Measurements from ENCODE around the gene MISP. TPM values are rescaled to one million over a fixed set of nuclear protein-coding genes. Genes with fewer than 3 reads are reported as not detected.

The MISP gene
- total and polyA plus RNA-seq, 2 of the 4 experiments (the other 2 are of a cell fraction), result not detected

DNA sequence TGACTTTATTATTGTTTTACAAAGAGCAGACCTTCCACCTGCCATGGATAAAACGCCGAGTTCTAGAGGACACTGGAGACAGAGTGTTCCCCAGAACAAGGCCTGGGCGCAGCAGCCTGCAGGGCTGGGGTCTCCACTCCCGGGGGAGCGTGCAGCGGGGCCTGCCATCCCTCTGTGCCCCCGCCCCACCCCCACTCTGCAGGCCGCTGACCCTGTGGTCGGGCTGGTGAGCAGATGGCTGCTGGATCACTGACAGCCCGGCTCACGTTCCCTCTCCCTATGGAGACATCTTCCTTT lies 37.7 kb downstream of the MISP start:
- Histone ChIP-seq H3K14ac (replicated peaks; ENCODE audit: low read depth, low read length) (no peak overlapping the region), H4K8ac (ENCODE audit: low read depth in 2 of 2, low read length in 2 of 2) (no peak overlapping the region), H2BK20ac (ENCODE audit: low read depth, low read length) (no peak overlapping the region), H3K4ac (ENCODE audit: low read depth, low read length) (no peak overlapping the region), H2BK120ac (ENCODE audit: low read depth, low read length) (no peak overlapping the region), H4K20me1 (ENCODE audit: insufficient read depth, low read length) (no peaks in the 10 kb centered on the region), H3K23ac (ENCODE audit: low read depth, low read length) (no peak overlapping the region), H3K79me1 (ENCODE audit: low read depth in 1 of 2, low read length in 2 of 2) (peaks cover 2 to 9% of the 10 kb centered on the region in 2 experiments; a peak in 1 of 4 replicates), H3K4me1 (ENCODE audit: control insufficient read depth, insufficient read depth, low read length) (peaks cover 2% of the 10 kb centered on the region; the same call in 1 of the 2 replicates), H3K27ac (ENCODE audit: insufficient read depth, low read length) (no peak overlapping the region), H2BK15ac (ENCODE audit: low read depth, low read length) (no peak overlapping the region), H4K91ac (ENCODE audit: insufficient read depth, low read depth, low read length) (no peak overlapping the region), H3K4me2 (ENCODE audit: low read depth, low read length) (no peak overlapping the region), H3K4me3 (ENCODE audit: insufficient read depth, low read depth, low read length) (no peak overlapping the region), H3K9ac (ENCODE audit: low read depth, low read length) (no peak overlapping the region), H3K36me3 (ENCODE audit: control insufficient read depth, insufficient read depth, low read length) (no peaks in the 10 kb centered on the region), H2AFZ (replicated peaks; ENCODE audit: low read length, poor library complexity) (peak overlapping the region; percentile 56), H2BK5ac (ENCODE audit: low read depth, low read length, poor library complexity, severe bottlenecking) (no peak overlapping the region), H3K9me1 (ENCODE audit: insufficient read depth, low read length) (no peaks in the 10 kb centered on the region; the same call in 1 of the 2 replicates), H4K5ac (ENCODE audit: low read depth, low read length) (no peak overlapping the region), H3K27me3 (ENCODE audit: control insufficient read depth, insufficient read depth, low read length) (no peaks in the 10 kb centered on the region), H3K9me3 (ENCODE audit: control insufficient read depth, insufficient read depth, low read length) (no peaks in the 10 kb centered on the region), H3K56ac (ENCODE audit: extremely low read depth, insufficient read depth, low read length) (no peak overlapping the region), H3K18ac (ENCODE audit: low read depth, low read length) (no peak overlapping the region), H2AK5ac (ENCODE audit: low read depth, low read length) (no peak overlapping the region), H2AK9ac (replicated peaks; ENCODE audit: low read depth, low read length, poor library complexity) (peak overlapping the region; percentile 48)
- ChIA-PET POLR2A (ENCODE audit: unreplicated experiment) (no interaction called here), CTCF (no interaction called here)
- BruUV-seq (replicated peaks), result no TSS peak
- dilution Hi-C loops (cut with HindIII; ENCODE audit: low sequenced_read_pairs, unreplicated experiment), result no loop called here
- no peak for TF ChIP-seq RFX5 (IDR thresholded peaks at IDR 0.05; ENCODE audit: low read depth, low read length)
- TF ChIP-seq, protein P1, sequence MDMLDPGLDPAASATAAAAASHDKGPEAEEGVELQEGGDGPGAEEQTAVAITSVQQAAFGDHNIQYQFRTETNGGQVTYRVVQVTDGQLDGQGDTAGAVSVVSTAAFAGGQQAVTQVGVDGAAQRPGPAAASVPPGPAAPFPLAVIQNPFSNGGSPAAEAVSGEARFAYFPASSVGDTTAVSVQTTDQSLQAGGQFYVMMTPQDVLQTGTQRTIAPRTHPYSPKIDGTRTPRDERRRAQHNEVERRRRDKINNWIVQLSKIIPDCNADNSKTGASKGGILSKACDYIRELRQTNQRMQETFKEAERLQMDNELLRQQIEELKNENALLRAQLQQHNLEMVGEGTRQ (IDR thresholded peaks at IDR 0.05; ENCODE audit: low read depth, low read length), result no peak
- TF ChIP-seq MAZ (IDR thresholded peaks at IDR 0.05; ENCODE audit: borderline replicate concordance, low read depth, low read length), result no peak
- TF ChIP-seq SMC3 (IDR thresholded peaks at IDR 0.05; ENCODE audit: low read depth, low read length), result no peak
- TF ChIP-seq NFE2L2 (IDR thresholded peaks at IDR 0.05; ENCODE audit: low read depth, low read length), result no peak
- no peak for TF ChIP-seq RAD21 (IDR thresholded peaks at IDR 0.05; ENCODE audit: low read length)
- no peak for ATAC-seq (ENCODE audit: low read depth)
- intact Hi-C loops (cut with micrococcal nuclease), result no loop called here
- DNase-seq, result no peak
- WGBS, 2 experiments (ENCODE audit: extremely low coverage in 2 of 2, insufficient read length in 1 of 2), result 58% methylated on average over 8 of the region's 11 CpGs; no CpG with 5 or more reads in 1 of the 2 experiments
- in situ Hi-C loops (cut with MboI; ENCODE audit: low sequenced_read_pairs), result no loop called here
